ENCODE data around the gene ALDH1L2. TPM values are rescaled to one million over a fixed set of nuclear protein-coding genes. Genes with fewer than 3 reads are reported as not detected.

ALDH1L2 gene
- total RNA-seq, 4 donors from 2014 or later, result 0.95 to 4.0 (median 1.7) TPM

- DNase-seq (no peak), ATAC-seq (no peak)
- no peaks in the 10 kb centered on the region for H3K9me3 ChIP-seq
- no peaks in the 10 kb centered on the region for H3K36me3 ChIP-seq
- H3K27ac ChIP-seq, result no peak overlapping the region
- no peaks in the 10 kb centered on the region for H3K27me3 ChIP-seq
- no peak overlapping the region for H3K4me3 ChIP-seq
- no peak for TF ChIP-seq CTCF (IDR thresholded peaks at IDR 0.05 in 4 of 5, conservative IDR thresholded peaks at IDR 0.05 in 1 of 5)
- TF ChIP-seq POLR2A (IDR thresholded peaks at IDR 0.05), result no peak
- in situ Hi-C loops (cut with MboI; ENCODE audit: low sequenced_read_pairs in 4 of 4), result loop anchor here in 3 of 4 donors (25.0 kb wide), 2 partner anchors 677 to 852 kb away; partner anchors contain the start of gene TXNRD1 (in 3 of the 3)
- intact Hi-C loops (cut with DNase I; ENCODE audit: low total_unique reads), result no loop called here
- no peaks in the 10 kb centered on the region for H3K4me1 ChIP-seq
These were observed 19.6 kb downstream of the ALDH1L2 start for GRCh38 chr12:105064564-105065178.

DNA sequence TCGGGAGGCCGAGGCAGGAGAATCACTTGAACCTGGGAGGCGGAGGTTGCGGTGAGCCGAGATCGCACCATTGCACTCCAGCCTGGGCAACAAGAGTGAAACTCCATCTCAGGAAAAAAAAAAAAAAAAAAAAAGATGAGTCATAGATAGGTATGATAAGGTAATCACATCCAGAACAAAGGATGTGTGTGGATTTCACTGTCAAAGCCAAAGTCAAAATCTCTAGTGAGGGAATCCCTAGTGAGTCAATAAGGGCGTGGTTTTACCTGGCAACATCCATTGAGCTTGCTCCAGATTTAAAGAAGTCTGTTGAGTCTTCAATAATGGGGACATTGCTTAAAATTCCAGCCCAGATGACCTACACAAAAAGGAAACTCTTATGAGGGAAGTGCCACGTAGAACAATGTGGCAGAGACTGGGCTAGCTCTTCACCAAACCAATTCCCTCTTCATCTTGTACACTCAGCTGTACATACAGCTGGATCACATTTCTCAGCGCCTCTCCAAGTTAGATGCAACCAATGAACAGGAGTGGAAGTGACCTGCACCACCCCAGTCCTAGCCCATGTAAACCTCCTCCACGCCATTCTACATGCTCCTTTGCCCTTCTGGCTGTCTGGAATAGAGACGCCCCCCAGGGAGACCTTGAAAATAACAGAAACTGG, 23.4 kb downstream of the ALDH1L2 start:
- Histone ChIP-seq H3K27ac (no peak overlapping the region), H3K27me3 (no peaks in the 10 kb centered on the region), H3K4me3 (no peak overlapping the region), H3K4me1 (no peaks in the 10 kb centered on the region), H3K9me3 (no peaks in the 10 kb centered on the region), H3K36me3 (no peaks in the 10 kb centered on the region)
- ATAC-seq (no peak), DNase-seq (no peak)
- TF ChIP-seq POLR2A (IDR thresholded peaks at IDR 0.05), result no peak
- TF ChIP-seq CTCF (IDR thresholded peaks at IDR 0.05 in 4 of 5, conservative IDR thresholded peaks at IDR 0.05 in 1 of 5), result no peak
- in situ Hi-C loops (cut with MboI; ENCODE audit: low sequenced_read_pairs in 4 of 4) (loop anchor here in 3 of 4 donors (25.0 kb wide), 2 partner anchors 674 to 849 kb away; partner anchors contain the start of gene TXNRD1 (in 3 of the 3)), intact Hi-C loops (cut with DNase I; ENCODE audit: low total_unique reads) (no loop called here)

- no peaks in the 10 kb centered on the region for H3K36me3 ChIP-seq
These were observed 27.1 kb downstream of the ALDH1L2 start for GRCh38 chr12:105057174-105057573.

DNA sequence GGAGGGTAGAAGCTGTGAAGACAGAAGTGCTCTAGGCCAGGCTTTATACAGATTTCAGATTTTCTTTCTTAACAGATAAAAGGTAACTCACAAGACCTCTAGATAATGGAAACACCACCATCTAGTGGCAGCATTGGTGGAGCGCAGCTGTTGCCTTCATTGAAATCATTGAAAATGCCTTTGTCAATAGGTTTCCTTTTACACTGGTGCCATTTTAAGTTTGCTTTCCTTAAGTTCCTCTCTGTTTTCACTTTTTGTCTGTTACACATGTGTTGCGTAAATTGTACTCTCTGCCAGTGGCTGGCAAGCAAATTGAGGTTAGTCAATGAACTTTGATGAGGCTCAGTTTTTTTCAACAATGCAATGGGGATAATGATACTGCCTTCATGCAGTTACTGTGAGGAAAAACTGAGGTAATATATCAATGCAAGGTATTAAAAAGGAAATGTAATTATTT, 31.1 kb downstream of the ALDH1L2 start:
- Histone ChIP-seq H3K27me3 (no peaks in the 10 kb centered on the region), H3K4me1 (no peaks in the 10 kb centered on the region), H3K36me3 (no peaks in the 10 kb centered on the region), H3K27ac (no peak overlapping the region), H3K4me3 (no peak overlapping the region), H3K9me3 (no peaks in the 10 kb centered on the region)
- in situ Hi-C loops (cut with MboI; ENCODE audit: low sequenced_read_pairs in 4 of 4) (loop anchor here (5.0 to 25.0 kb wide), 4 partner anchors 666 to 858 kb away; partner anchors contain the start of gene TXNRD1 (in 3 of the 4)), intact Hi-C loops (cut with DNase I; ENCODE audit: low total_unique reads) (loop anchor here (1.0 to 2.0 kb wide), 2 partner anchors 670 to 852 kb away; no protein-coding TSS in a partner anchor)
- peak; percentile 50 to 65 for ATAC-seq
- peak; percentile 14 to 65 for DNase-seq
- TF ChIP-seq POLR2A (IDR thresholded peaks at IDR 0.05) (no peak), CTCF (IDR thresholded peaks at IDR 0.05 in 4 of 5, conservative IDR thresholded peaks at IDR 0.05 in 1 of 5) (peak; percentile 57 to 88 (median 71))

More at GRCh38 chr12:105057174-105057573, 27.1 kb downstream of the ALDH1L2 start:
- in situ Hi-C loops (cut with MboI; ENCODE audit: low sequenced_read_pairs in 4 of 4), result loop anchor here (5.0 to 25.0 kb wide), 4 partner anchors 670 to 862 kb away; partner anchors contain the start of gene TXNRD1 (in 3 of the 4)
- no peak for ATAC-seq
- H3K4me1 ChIP-seq, result no peaks in the 10 kb centered on the region
- no peak overlapping the region for H3K4me3 ChIP-seq
- no peaks in the 10 kb centered on the region for H3K9me3 ChIP-seq
- no peak overlapping the region for H3K27ac ChIP-seq
- H3K27me3 ChIP-seq, result no peaks in the 10 kb centered on the region
- intact Hi-C loops (cut with DNase I; ENCODE audit: low total_unique reads), result no loop called here
- no peak for DNase-seq
- TF ChIP-seq CTCF (IDR thresholded peaks at IDR 0.05 in 4 of 5, conservative IDR thresholded peaks at IDR 0.05 in 1 of 5) (no peak), POLR2A (IDR thresholded peaks at IDR 0.05) (no peak)

Measured in gastrocnemius medialis (tissue), 4 donors.